NT2/D1 (cell line): ENCODE results near the gene CD47.

Source experiments
- DNase-seq: peaks from one replicate; pipeline ENCODE4 v3.0.0-alpha.2; 2011; ENCODE audit warnings: low read depth, low spot score
- H3K27me3 ChIP-seq: 2 replicates; pipeline ENCODE4 v1.6.0; 2011; ENCODE audit warnings: mild to moderate bottlenecking; ENCODE audit not compliant: insufficient read length, insufficient read depth
- H3K36me3 ChIP-seq: 2 replicates; pipeline ENCODE4 v1.6.1; 2011; ENCODE audit warnings: mild to moderate bottlenecking, low read length, mixed read lengths; ENCODE audit not compliant: insufficient read depth, insufficient read length
- H3K4me1 ChIP-seq: 2 replicates; pipeline ENCODE4 v1.5.1; 2011; ENCODE audit not compliant: insufficient read depth, insufficient read length
- H3K4me3 ChIP-seq: 2 replicates; pipeline ENCODE4 v1.5.1; 2011; ENCODE audit warnings: low read depth; ENCODE audit not compliant: insufficient read length
- H3K9ac ChIP-seq: 2 replicates; pipeline ENCODE4 v1.6.0; 2011; ENCODE audit warnings: low read depth; ENCODE audit not compliant: insufficient read length
- H3K9me3 ChIP-seq: 2 replicates; pipeline ENCODE4 v1.5.1; 2011; ENCODE audit warnings: mild to moderate bottlenecking, low read length; ENCODE audit not compliant: insufficient read depth
- SUZ12 ChIP-seq: IDR thresholded peaks from 2 replicates; pipeline ENCODE4 v1.6.1; 2011; ENCODE audit not compliant: insufficient read length, insufficient read depth; ENCODE audit errors: extremely low read depth
- YY1 ChIP-seq: IDR thresholded peaks from 2 replicates; pipeline ENCODE4 v1.6.1; 2011; ENCODE audit not compliant: insufficient read length, insufficient read depth
- ZNF274 ChIP-seq: IDR thresholded peaks from 2 replicates; pipeline ENCODE4 v1.6.1; 2011; ENCODE audit warnings: mild to moderate bottlenecking, low read depth, low read length

Gene CD47

GRCh38 chr3:108079877-108080276 is 11.0 kb downstream of the CD47 start:
- no peak for DNase-seq
- Histone ChIP-seq H3K4me1 (no peaks in the 10 kb centered on the region), H3K9ac (no peak overlapping the region), H3K4me3 (no peak overlapping the region), H3K27me3 (no peaks in the 10 kb centered on the region), H3K9me3 (no peaks in the 10 kb centered on the region), H3K36me3 (no peaks in the 10 kb centered on the region)
- TF ChIP-seq SUZ12: no peak
- TF ChIP-seq YY1: no peak
- no peak for TF ChIP-seq ZNF274

DNA sequence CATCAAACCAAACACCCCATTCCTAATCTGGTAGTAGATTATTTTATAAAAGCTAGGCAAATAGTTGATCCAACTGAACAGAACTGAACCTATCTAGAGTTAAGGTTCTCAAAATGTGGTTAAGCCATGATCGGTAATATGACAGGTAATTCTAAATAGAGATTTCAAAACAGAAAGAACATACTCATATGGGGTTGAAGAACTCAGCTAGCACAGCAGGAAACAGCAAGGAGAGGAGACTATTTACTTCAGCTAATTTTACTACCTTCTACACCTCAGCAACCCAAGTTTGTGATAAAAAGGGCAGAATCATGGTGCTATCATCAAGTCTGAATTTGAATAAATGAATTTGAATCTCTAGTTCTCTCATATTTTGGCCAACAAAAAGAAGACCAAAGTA is 11.8 kb downstream of the CD47 start:
- H3K36me3 ChIP-seq: no peaks in the 10 kb centered on the region
- no peak overlapping the region for H3K4me3 ChIP-seq
- H3K9ac ChIP-seq: no peak overlapping the region
- TF ChIP-seq YY1 (no peak), SUZ12 (no peak), ZNF274 (no peak)
- H3K4me1 ChIP-seq: no peaks in the 10 kb centered on the region
- no peaks in the 10 kb centered on the region for H3K9me3 ChIP-seq
- DNase-seq: no peak
- no peaks in the 10 kb centered on the region for H3K27me3 ChIP-seq

- DNase-seq: no peak
- Histone ChIP-seq H3K4me1 (no peaks in the 10 kb centered on the region), H3K4me3 (no peak overlapping the region), H3K36me3 (no peaks in the 10 kb centered on the region), H3K9me3 (no peaks in the 10 kb centered on the region), H3K9ac (no peak overlapping the region), H3K27me3 (no peaks in the 10 kb centered on the region)
- TF ChIP-seq SUZ12 (no peak), ZNF274 (no peak), YY1 (no peak)
Observed at GRCh38 chr3:108076564-108076963, 14.3 kb downstream of the CD47 start.

GRCh38 chr3:108073764-108074431 is 16.9 kb downstream of the CD47 start:
- no peaks in the 10 kb centered on the region for H3K4me1 ChIP-seq
- H3K4me3 ChIP-seq: no peak overlapping the region
- no peaks in the 10 kb centered on the region for H3K36me3 ChIP-seq
- H3K9ac ChIP-seq: no peak overlapping the region
- no peaks in the 10 kb centered on the region for H3K27me3 ChIP-seq
- TF ChIP-seq YY1 (no peak), SUZ12 (no peak), ZNF274 (no peak)
- no peak for DNase-seq
- no peaks in the 10 kb centered on the region for H3K9me3 ChIP-seq

GRCh38 chr3:108071368-108071767 is 19.5 kb downstream of the CD47 start:
- H3K9ac ChIP-seq: no peak overlapping the region
- TF ChIP-seq ZNF274 (no peak), SUZ12 (no peak), YY1 (no peak)
- no peaks in the 10 kb centered on the region for H3K4me1 ChIP-seq
- no peaks in the 10 kb centered on the region for H3K9me3 ChIP-seq
- H3K36me3 ChIP-seq: no peaks in the 10 kb centered on the region
- H3K27me3 ChIP-seq: no peaks in the 10 kb centered on the region
- no peak overlapping the region for H3K4me3 ChIP-seq
- DNase-seq: no peak

DNA sequence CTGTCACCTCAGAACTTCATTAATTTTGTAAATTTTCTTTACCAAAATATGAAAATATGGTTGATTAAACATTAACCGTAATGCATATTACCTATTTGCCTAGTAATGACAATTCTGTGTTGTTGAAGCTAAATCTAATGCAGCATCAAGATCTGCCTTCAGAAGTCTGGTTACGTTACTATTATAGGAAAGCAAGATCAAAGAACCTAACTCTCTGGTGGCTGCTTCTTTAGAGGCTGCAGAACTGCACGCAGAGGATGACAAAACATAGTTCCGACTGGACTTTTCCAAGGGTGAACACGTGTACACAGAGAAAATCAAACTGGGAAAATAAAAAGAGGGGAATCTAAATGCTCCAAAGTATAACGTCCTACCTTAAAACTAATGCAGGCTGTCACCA is 20.5 kb downstream of the CD47 start:
- H3K36me3 ChIP-seq: no peaks in the 10 kb centered on the region

DNA sequence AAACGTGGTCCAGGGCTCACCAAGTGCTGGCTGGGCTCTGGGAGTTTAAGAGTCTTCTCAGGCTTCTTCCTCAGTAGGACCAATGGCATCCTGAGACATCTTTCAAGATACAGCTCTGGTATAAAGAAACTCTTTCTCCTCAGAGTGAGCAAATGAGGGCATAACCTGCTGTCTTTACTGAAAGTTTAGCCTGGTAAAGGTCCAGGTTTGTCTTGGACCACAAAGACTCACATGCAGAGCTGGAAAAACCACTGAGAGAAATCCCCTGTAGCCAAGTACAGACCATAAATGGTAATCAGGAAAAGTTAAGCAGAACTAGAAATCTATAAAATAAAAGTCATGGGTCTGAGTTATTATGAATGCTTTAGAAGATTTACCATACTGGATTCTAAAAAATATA is 23.1 kb downstream of the CD47 start:
- no peak for TF ChIP-seq SUZ12
- no peaks in the 10 kb centered on the region for H3K36me3 ChIP-seq
- H3K4me3 ChIP-seq: no peak overlapping the region
- DNase-seq: no peak
- H3K9me3 ChIP-seq: no peaks in the 10 kb centered on the region
- no peak overlapping the region for H3K9ac ChIP-seq
- H3K4me1 ChIP-seq: no peaks in the 10 kb centered on the region
- H3K27me3 ChIP-seq: no peaks in the 10 kb centered on the region

More for the DNA sequence above, 20.5 kb downstream of the CD47 start:
- TF ChIP-seq YY1 (no peak), SUZ12 (no peak), ZNF274 (no peak)
- Histone ChIP-seq H3K27me3 (no peaks in the 10 kb centered on the region), H3K9ac (no peak overlapping the region), H3K4me1 (no peaks in the 10 kb centered on the region), H3K9me3 (no peaks in the 10 kb centered on the region), H3K4me3 (no peak overlapping the region)
- DNase-seq: no peak
